Loucy (cell line): ENCODE data around the gene CPPED1.

Experiments
- CTCF ChIP-seq: fragments of 200-600 bp; sonication (generic); conservative IDR thresholded peaks from 2 replicates; pipeline ENCODE4 v1.5.1; 2014; ENCODE audit warnings: mild to moderate bottlenecking, antibody characterized with exemption, low read length
- EZH2phosphoT487 ChIP-seq: fragments of 200-600 bp; IDR thresholded peaks from 2 replicates; pipeline ENCODE4 v1.6.1; 2018; ENCODE audit warnings: antibody characterized with exemption, mild to moderate bottlenecking, moderate library complexity, borderline replicate concordance

GRCh38 chr16:12800817-12801216 is 2.9 kb downstream of the CPPED1 start:
- no peak for TF ChIP-seq CTCF
- TF ChIP-seq EZH2phosphoT487: no peak
